Esophagus muscularis mucosa (tissue), 3 donors: ENCODE results near the gene USP16.

ENCODE experiments used
- CTCF ChIP-seq, 3 experiments: fragments of 200-600 bp in 2 of 3; fragments of 450-650 bp in 1 of 3; sonication (generic) in 2 of 3; IDR thresholded peaks; one replicate each; pipeline ENCODE4 v1.5.1; 2017 to 2019; ENCODE audit warnings: antibody characterized with exemption in 3 of 3, mild to moderate bottlenecking in 2 of 3, moderate library complexity in 1 of 3
- POLR2AphosphoS5 ChIP-seq, 2 donors: sonication (generic); formaldehyde crosslinking; IDR thresholded peaks; one replicate each; pipeline ENCODE4 v1.6.1; 2017; ENCODE audit warnings: antibody characterized with exemption in 2 of 2

GRCh38 chr21:29030909-29031308, 6.4 kb downstream of the USP16 start:
- TF ChIP-seq POLR2AphosphoS5 (IDR thresholded peaks at IDR 0.05) (no peak), CTCF (IDR thresholded peaks at IDR 0.05) (no peak)
